Measurements from ENCODE around the gene GRB2.

DNA sequence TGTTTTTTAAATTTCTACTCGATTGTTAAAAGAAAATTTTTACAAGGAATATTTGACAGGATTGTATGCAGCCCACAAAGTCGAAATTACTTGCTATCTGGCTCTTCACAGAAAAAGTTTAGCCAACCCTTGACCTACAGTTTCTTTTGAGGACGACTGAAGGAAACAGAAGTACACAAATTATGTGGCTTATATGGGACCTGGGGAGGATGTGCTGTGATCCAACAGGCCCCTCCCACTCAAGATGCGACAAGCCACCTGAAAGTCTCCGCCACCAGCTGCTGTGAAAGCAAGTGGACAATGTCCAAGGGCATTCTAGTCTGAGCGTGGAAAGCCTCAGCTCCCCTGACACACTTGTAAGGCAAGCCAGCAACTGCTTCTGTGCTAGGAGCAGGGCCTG, 73.8 kb downstream of the GRB2 start:
- TF ChIP-seq CBX5 (IDR thresholded peaks at IDR 0.05; ENCODE audit: low read depth) (no peak), ZNF274 (IDR thresholded peaks at IDR 0.05; ENCODE audit: insufficient read depth, insufficient read length) (no peak), BHLHE40 (IDR thresholded peaks at IDR 0.05; ENCODE audit: borderline replicate concordance in 1 of 2, low read depth in 2 of 2, low read length in 1 of 2) (no peak), SREBF2 (IDR thresholded peaks at IDR 0.05; ENCODE audit: low read length) (no peak), DPF2 (IDR thresholded peaks at IDR 0.05) (no peak), POLR2AphosphoS5 (IDR thresholded peaks at IDR 0.05; ENCODE audit: low read length) (no peak), MXI1 (IDR thresholded peaks at IDR 0.05; ENCODE audit: low read depth, low read length) (no peak), CREM (IDR thresholded peaks at IDR 0.05; ENCODE audit: low read depth) (no peak), TARDBP (IDR thresholded peaks at IDR 0.05; ENCODE audit: borderline replicate concordance) (no peak), SP1 (IDR thresholded peaks at IDR 0.05; ENCODE audit: low read depth, low read length) (no peak)
- TF ChIP-seq, protein P1, sequence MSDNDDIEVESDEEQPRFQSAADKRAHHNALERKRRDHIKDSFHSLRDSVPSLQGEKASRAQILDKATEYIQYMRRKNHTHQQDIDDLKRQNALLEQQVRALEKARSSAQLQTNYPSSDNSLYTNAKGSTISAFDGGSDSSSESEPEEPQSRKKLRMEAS (IDR thresholded peaks at IDR 0.05; ENCODE audit: low read depth, low read length) = no peak
- TF ChIP-seq, protein P2, sequence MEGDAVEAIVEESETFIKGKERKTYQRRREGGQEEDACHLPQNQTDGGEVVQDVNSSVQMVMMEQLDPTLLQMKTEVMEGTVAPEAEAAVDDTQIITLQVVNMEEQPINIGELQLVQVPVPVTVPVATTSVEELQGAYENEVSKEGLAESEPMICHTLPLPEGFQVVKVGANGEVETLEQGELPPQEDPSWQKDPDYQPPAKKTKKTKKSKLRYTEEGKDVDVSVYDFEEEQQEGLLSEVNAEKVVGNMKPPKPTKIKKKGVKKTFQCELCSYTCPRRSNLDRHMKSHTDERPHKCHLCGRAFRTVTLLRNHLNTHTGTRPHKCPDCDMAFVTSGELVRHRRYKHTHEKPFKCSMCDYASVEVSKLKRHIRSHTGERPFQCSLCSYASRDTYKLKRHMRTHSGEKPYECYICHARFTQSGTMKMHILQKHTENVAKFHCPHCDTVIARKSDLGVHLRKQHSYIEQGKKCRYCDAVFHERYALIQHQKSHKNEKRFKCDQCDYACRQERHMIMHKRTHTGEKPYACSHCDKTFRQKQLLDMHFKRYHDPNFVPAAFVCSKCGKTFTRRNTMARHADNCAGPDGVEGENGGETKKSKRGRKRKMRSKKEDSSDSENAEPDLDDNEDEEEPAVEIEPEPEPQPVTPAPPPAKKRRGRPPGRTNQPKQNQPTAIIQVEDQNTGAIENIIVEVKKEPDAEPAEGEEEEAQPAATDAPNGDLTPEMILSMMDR (IDR thresholded peaks at IDR 0.05 in 2 of 3, conservative IDR thresholded peaks at IDR 0.05 in 1 of 3; ENCODE audit: control insufficient read depth in 2 of 3, extremely low read depth in 1 of 3, insufficient read depth in 1 of 3, low read depth in 3 of 3, low read length in 3 of 3) = no peak

Data from GM12878 (cell line).